Measurements from ENCODE around the gene BAIAP2.

DNA sequence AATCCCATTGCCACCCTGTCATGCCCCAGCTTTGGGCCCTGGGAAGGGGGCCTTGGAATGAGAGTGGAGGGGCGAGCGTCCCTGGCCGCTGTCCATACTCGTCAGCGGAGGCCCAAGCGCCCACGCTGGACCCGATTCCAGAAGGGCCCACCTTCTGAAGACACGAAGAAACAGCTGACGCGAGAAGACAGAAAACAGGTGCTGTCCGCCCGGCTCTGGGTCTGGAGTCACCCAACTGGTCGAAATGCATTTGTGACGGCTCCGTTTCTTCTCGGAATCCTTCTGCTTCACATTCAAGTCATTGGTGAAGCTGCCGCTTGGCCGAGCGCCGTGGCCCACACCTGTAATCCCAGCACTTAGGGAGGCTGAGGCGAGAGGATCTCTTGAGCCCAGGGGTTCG is 77.5 kb downstream of the BAIAP2 start:
- TF ChIP-seq, protein P1, sequence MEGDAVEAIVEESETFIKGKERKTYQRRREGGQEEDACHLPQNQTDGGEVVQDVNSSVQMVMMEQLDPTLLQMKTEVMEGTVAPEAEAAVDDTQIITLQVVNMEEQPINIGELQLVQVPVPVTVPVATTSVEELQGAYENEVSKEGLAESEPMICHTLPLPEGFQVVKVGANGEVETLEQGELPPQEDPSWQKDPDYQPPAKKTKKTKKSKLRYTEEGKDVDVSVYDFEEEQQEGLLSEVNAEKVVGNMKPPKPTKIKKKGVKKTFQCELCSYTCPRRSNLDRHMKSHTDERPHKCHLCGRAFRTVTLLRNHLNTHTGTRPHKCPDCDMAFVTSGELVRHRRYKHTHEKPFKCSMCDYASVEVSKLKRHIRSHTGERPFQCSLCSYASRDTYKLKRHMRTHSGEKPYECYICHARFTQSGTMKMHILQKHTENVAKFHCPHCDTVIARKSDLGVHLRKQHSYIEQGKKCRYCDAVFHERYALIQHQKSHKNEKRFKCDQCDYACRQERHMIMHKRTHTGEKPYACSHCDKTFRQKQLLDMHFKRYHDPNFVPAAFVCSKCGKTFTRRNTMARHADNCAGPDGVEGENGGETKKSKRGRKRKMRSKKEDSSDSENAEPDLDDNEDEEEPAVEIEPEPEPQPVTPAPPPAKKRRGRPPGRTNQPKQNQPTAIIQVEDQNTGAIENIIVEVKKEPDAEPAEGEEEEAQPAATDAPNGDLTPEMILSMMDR (IDR thresholded peaks at IDR 0.05) = no peak
- no peak for TF ChIP-seq POLR2A (IDR thresholded peaks at IDR 0.05)
